ENCODE data around the gene KRT33B. TPM values are rescaled to one million over a fixed set of nuclear protein-coding genes. Genes with fewer than 3 reads are reported as not detected.
"Not testable (repeated sequence)": the region's sequence is repeated elsewhere in the genome, so short reads cannot be mapped to it uniquely, and the experiment has no call there.

Gene KRT33B
- total RNA-seq, 1 donor from 2014 or later: not detected

DNA sequence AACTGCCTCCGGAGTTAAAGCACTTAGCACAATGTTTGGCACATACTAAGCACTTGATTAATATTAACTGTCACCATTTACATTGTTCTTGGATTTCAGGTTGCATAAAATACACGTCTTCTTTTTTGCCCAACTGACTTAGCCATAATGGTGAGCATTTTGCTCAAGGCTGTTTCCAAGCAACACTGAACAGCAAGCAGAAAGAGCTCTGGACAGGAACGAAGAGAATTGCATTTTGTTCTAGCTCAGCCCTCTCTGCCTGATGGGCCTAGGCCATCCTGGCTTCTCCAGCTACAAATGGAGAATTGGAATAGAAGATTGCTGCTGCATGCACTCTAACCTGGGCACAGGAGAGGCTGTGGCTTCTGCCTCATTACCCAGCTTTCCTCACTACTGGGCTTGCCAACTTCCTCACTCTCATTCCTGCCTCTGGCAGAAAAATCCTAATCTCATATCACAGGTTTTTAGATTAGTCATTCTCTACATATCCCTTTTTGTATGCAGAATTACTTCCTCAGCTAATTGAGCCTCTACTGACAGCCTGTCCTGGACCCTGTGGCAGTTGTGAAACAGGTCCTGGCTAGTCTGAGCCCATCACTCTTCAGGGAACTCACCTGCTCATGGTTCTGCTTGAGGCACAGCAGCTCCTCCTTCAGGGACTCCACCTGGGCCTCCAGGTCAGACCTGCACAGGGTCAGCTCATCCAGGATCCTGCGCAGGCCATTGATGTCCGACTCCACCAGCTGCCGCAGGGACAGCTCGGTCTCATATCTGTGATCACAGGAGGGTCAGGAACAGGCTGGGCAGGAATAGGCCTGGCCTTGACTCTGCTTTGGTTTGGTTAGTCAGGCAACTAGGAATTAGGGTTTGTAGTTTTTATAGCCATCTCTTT is 21.5 kb downstream of the KRT33B start:
- no peak for DNase-seq (ENCODE audit: low read depth in 2 of 2)

DNA sequence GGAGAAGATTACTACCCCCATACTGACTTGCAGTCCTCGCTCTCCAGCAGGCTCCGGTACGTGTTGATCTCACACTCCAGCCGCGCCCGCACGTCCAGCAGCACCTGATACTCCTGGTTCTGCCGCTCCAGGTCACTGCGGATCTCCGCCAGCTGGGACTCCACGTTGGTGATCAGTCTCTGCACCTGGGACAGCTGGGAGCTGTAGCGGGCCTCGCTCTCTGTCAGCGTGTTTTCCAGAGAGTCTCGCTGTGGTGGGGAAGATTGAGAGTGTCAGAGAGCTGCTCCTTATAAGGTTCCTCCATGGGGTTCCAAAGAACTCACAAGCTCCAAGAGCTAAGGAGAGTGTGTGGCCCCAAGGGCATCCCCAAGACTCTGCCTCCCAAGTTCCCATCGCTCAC is 23.2 kb downstream of the KRT33B start:
- not testable (repeated sequence) for DNase-seq (ENCODE audit: low read depth in 2 of 2)

DNA sequence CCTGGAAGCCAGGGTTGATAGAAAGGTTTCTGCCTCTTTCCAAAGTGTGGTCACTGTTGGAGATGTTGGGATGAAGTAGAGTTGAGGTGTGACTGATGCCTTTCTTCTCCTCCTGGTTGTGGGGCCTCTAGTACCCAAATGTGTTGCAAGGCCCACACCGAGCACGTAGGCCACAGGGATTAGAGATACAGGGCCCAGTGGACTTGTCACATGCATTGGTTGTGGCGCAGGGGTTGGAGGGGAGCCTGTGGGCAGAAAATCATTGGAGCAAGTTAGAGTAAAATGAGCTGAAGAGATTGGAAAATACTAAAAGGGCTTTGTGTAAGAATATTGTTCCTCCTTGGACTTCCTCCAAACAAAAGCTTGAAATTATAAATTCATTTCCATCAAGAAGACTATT is 23.6 kb downstream of the KRT33B start:
- DNase-seq (ENCODE audit: low read depth in 2 of 2): no peak

DNA sequence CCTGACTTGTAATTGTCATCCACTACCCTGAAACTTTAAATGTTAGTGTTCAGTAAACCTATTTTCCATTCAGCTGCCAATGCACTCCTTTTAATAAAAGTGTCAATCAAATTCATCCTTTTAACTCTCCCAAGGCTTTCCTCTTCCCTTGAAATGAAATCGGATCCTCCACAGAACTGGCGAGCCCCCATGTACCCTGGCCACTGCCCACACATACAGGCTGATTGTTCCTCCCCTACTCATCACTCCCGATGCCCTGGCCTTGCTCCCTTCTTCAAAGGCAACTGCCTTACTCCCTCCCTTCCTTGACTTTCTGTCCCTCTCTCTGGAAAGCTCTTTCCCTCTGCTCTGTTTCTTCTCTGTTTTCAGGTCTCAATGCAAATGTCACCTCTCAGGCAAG is 26.6 kb downstream of the KRT33B start:
- DNase-seq (ENCODE audit: low read depth in 2 of 2): no peak

DNA sequence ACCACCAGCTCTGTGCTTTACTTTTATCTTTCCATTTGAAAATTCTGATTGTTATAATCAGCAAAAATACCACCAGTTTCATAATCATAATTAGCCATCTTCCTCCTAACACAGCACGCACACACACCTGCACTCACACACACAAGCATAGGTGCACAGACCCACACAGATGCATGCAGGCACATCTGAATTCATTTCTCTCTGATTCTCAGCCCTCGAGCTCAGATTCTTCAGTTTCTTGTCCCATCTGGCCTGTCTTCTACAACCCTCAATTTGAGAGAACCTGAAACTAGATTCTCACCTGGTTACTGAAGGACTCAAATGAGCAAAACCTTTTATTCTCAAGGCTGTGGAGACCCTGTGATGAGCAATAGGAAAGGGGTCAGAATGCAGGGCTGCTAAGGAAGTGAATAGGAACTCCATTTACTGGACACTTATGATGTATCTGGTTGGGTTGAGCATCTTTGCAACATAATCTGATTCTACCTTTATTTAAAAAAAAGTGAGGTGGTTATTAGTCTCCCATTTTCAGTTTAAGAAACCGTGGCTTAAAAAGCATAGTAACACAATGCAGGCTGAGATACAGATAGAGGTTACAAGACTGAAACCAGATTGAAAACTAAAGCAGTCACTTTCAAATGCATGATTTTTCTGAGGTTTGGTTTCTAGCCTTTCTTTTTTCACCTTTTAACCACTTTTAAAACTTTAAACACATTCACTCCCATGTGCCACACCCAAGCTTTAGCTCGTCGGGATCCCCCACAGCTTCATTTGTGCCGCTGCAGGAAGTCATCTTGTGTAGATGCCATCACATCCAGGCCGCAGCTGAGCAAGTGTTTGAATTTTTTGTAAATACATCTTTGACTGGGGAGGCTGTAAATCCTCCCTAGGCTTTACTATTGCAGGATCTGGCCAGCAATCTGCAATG is 28.4 kb downstream of the KRT33B start:
- no peak for DNase-seq (ENCODE audit: low read depth in 2 of 2)

DNA sequence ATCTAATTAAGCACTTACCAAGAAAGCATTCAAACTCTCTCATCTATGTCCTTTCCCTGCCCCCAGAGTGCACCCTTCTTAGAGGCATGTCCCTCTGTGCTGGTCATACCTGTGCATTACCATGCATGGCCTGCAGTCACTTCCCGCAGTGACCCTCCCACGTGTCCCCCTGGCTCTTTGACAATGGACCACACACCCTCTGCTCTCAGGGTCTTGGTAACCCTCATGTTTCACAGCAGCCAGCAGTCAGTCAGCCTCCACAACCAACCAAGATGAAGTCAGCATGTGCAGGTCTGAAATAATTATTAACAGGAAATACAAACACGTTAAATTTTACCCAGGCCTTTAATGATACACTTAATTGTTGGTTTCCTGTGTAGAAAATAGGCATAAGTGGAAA is 29.1 kb downstream of the KRT33B start:
- no peak for DNase-seq (ENCODE audit: low read depth in 2 of 2)

DNA sequence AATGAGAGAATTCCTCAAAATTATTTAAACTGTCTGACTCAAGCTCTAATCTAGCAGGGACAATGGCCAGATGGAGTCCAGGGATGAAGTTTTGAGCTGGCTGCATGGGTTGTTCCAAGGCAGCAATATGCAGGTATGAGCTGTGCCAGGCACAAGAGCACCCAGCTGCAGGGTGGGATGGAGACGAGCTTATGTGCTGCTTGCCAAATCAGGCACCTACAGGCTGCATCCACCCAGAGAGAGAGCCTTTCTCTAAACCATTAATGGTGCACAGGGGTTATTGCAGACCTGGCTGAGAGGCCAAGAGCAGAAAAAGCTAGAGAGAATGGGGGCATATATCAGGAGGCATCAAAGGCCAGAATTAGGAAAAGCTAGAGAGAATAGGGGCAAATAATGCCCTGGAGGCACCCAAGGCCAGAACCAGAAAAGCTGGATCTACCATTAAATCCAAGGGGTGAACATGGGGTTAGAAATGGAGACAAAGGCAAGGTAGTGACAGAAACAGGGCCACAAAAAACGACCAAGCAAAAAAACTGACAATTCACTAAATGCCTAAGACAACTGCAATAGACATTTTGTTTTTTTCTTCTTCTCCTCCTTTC is 29.9 kb downstream of the KRT33B start:
- DNase-seq (ENCODE audit: low read depth in 2 of 2): no peak

DNA sequence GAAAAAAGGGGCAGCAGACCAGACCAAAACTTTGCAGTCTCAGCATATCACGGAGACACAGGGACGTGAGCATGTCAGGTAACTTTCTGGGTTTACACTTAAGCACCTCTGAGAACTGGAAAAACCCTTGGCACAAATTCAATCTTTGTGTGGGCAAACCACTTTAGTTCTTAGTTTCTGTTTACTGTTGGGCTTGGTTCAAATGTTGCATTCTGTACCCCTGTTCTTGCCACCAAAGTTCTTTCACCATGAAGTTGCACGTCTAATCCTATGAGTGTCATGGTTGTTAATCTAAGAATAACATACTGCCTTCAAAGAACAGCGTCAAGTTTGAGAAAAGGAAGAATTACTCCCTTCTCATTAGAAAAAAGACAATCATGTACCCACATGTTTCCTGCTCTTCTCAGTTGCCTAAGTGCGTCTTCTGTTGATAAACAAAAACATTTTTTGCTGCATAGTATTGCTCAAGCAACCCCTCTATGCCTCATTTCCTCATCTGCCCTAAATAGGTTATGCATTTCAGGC is 30.6 kb downstream of the KRT33B start:
- DNase-seq (ENCODE audit: low read depth in 2 of 2): no peak

DNA sequence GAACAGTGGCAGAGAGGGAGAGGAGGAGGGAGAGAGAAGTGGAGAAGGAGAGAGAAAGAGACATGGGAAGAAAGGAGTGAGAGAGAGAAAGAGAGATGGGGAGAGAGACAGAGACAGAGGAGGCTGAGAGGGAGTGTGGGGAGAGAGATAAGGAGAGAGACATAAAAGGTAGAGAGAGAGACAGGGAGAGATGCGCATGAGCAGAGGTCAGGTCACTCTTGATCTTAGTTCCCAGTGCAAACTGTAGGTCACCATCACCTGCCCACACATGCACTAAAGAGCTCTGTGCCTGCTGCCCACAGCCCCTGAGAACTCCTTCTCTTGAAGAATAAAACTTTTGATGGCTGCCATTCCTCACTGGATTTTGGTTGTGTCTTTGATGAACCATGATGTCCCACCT is 33.9 kb downstream of the KRT33B start:
- DNase-seq (ENCODE audit: low read depth in 2 of 2): no peak

DNA sequence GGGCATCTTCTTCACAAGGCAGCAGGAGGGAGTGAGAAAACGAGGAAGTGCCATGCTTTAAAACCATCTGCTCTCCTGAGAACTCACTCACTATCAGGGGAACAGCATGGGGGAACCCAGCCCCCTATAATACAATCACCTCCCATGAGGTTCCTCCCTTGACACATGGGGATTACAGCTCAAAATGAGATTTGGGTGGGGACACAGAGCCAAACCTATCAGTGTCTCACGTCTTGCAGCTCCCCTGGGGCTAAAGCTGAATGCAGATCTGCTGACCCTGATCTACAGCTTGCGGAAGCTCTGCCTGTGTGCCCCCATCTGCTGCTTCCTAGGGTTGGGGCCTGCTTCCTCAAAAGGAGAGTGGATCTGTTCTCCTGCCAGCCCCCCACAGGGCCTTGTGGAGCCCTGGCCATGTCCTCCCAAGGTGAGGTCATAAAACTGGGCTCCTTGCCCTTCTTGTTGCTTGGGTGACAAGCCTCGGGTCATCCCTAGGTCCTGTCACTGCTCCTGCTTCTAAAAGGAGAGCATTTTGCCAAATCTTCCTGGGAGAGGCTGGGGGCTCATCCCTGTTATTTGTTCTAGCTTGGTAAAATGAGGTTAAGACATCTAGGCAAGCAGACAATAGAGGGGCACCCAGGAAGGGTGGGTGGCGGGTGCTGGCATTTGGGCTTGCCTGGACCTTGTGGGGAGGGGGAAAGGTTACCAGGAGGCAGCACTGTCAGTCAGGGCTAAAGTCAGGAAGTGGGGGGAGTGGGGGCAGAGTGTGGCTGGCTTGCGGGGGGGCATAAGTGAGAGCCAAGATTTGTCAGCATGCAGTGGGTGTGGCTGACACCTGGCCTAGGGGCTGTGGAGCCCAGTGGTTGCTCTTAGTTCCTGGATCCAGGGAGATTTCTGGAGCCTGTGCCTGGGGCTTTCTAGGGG is 35.0 kb downstream of the KRT33B start:
- no peak for DNase-seq (ENCODE audit: low read depth in 2 of 2)

DNA sequence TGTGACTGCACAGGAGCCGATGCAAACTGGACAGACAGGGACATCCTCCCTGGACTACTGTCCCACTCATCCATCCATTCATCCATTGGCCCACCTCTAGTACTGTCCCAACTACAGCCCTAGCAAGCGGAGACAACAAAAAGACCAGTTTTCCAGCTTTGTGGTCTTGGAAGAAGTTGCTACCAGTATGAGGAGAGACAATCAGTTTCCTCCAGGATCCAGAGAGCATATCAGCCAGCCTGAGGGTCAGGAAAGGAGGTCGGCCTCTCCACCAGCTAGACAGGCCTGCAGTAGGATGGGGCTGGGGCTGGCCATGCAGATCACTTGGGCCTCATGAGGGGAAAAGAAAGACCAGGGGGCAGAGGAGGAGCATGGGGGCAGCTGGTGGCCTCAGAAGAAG is 35.8 kb downstream of the KRT33B start:
- DNase-seq (ENCODE audit: low read depth in 2 of 2): no peak

DNA sequence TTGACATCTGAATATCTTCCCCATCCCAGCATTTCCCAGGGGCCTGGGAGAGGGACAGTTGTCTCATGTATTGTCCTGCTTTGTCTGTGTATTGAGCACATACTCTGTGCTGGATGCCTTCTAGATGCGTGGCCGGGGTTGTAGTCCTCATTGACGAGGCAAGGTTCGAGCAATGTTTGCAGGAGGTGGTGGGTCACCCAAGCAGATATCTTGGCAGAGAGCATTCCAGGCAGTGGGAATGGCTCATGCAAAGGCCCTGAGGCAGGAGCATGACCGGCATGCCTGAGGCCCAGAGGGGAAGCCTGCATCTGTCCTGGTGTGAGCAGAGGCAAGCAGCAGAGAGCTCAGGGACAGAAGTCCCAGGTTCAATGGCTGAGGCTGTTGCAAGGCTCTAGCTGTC is 36.5 kb downstream of the KRT33B start:
- DNase-seq (ENCODE audit: low read depth in 2 of 2): no peak

DNA sequence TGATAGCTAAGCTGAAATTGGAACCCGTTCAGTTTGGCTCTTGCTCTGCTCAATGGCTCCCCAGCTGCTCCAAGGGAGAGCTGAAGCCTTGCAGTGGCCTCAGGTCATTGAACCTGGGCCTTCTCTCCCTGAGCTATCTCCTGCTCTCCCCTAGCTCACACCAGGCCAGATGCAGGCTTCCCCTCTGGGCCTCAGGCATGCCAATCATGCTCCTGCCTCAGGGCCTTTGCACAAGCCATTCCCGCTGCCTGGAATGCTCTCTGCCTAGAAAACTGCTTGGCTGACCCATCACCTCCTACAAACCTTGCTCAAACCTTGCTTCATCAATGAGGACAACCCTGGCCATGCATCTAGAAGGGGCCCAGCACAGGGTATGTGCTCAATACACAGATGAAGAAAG is 37.4 kb downstream of the KRT33B start:
- DNase-seq (ENCODE audit: low read depth in 2 of 2): no peak

DNA sequence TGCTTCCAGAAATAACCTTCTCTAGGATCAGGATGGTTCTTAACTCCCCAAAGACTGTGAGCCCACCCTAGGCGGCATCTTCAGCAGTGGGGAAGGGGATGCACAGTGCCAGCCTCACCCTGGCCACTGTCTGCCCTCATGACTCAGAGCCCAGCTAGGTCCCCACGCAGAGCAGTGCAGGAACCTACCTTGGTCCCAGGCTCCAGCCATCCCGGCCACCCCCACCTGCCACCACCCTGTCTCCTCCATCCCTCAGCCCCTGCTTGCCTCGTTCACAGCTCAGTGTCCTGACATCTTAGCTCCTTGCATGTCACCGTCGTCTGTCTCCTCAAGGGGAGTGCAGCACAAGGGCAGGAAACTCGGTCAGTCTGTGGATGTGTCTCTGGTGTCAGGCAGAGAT is 38.0 kb downstream of the KRT33B start:
- DNase-seq (ENCODE audit: low read depth in 2 of 2): no peak

DNA sequence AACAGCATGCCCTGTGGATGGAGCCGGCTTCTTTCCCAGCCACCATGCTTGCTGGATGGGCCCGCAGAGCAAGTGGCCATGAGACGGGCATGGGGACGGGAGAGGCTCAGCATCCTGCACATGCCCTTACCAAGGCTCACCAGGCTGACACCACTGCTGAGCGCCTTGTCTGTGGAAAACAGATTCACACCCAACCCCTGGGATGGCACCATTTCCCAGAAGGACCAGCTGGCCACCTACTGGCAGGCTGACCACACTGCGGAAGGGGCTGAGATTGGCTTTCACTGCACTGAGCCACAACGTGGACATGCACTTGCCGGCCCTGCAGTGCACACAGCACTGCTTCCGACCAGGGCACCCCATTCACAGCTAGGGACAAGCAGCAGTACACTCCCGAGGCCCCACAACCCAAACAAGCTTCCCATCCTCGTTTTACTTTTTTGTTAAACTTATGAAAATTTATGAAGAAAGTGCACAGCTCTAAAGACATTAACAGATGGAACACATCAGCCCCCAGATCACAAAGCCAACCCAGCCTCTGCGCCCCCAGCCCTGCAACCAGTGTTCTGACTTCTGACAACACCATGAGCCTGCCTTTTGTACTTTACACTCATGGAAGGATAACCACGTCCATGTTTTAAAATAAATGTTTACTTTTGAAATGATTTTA is 40.2 kb downstream of the KRT33B start:
- DNase-seq (ENCODE audit: low read depth in 2 of 2): peak; percentile 9 to 50

DNA sequence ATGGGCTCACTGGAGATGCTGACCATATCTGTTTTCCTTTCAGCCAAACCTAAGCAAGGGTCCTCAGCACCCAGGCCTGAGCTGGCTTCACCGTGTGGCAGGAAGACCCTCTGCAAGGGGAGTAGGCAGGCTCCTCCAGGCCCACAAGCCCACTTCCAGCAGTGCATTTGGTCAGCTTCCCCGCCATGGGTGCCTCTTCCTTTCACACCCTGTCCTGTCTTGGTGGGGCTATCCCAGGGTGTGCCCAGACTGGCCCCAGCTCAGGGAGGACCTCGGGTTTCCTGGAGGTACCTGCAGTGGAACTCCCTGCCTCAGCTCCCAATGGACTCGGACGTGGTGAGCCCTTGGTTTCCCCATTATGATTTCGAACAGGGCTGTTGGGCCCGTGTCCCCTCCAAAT is 41.4 kb downstream of the KRT33B start:
- DNase-seq (ENCODE audit: low read depth in 2 of 2): no peak

DNA sequence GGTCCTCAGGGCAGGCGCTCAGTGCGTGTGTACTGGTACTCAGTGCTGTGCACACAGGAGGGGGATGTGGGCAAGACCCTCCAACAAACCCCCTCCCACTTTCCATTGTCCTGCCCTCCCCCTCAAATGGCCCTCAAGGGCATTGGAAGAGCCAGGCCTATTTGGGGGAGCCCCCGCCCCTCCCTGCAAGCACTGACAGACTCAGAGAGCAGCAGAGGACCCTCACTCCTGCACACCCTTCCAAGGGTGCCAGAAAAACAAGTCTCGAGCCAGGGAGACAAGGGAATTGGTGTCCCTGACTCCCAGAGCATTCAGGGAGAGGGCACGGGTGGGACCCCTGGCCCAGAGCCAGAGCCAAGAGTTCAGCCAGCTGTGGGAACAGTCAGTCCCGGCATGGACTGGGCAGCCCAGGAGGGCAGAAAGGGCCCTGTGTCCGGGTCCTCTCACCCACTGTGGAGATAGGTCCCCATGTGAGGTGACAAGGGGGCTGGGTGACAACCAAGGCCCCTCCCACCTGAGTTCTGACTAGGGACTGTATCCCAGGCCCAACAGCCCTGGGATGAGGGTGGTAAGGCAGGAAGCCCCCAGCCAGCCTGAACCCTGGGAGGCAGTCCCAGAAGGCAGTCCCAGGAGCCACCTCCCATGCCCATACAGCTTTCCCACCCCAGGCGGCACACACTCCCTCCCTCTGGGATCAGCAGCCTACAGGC is 42.0 kb downstream of the KRT33B start:
- DNase-seq (ENCODE audit: low read depth in 2 of 2): no peak

DNA sequence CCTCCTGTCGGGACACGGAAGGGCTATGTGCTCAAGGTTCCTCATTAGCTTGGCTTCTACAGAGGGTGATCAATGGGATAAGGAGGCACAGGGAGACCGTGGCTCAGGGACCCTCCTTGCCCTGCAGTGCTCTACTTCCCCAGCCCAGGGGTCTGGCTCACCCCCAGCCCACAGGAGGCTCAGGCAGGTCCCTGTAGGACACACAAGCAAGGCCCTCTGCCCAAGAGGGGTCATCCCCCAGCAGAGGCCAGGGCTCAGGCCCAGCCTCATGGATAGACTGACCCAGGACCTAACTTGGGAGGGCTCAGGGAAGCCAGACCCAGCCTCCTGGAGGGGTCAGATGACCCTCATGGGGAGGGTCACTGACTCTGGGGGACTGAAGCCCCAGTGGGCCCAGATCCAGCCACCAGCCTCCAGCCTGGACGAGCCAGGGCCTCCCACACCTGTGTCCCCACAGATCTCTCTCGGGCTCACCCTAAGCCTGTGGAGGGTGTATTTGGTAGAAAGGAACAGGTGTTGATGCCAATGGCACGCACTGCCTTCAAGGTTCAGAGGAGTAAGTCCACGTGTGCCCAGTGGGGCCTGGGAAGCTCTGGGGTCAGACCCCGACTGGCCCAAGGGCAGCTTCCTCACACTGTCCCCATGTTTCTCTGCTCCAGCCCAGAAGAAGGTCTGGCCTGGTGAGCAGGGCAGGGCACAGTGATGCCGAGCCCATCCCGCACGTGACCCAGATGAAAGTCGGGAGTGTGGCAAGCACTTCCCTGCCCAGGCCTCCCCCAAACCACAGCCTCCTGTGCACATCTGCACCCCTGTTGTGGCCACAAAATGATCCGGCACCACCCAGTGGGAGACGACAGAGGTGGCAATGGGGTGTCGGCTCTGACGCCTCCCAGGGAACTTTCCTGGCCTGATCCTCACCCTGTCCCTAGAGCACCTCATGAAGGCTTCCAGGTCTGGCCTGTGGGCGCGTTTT is 43.2 kb downstream of the KRT33B start:
- DNase-seq (ENCODE audit: low read depth in 2 of 2): no peak

Data from dermis microvascular lymphatic vessel endothelial cell (primary cell).